ENCODE results near the gene EVPL. TPM values are rescaled to one million over a fixed set of nuclear protein-coding genes. Genes with fewer than 3 reads are reported as not detected.

Gene EVPL
- total and polyA plus RNA-seq, 5 donors: 0.02 to 0.09 (median 0.07) TPM; not detected in 1

DNA sequence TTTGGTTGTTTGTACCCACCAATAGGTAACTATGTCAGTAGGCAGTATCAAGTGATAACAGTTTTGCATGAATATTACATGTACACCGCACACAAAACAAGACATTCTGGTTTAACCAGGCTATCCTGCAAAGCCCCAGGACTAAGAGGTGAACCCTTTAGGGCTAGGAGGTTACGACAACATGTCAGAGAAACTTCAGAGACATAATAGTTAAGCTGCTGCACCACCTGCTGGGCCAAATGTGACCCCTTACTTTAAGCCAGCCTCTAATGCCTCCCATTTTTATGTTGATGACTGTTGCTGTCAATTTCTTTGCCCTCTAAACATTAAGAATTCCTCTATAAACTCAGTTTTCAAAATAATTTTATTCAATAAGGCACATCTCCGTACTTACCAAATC is 29.8 kb upstream of the EVPL start:
- DNase-seq: no peak
- WGBS: 92% methylated on average over 3 of the region's 3 CpGs
- ATAC-seq: no peak
- Histone ChIP-seq H3K9me3 (ENCODE audit: control insufficient read depth, low read length) (no peaks in the 10 kb centered on the region), H3K4me3 (ENCODE audit: low read length) (no peak overlapping the region), H3K27ac (ENCODE audit: low read length) (no peak overlapping the region), H3K27me3 (ENCODE audit: control insufficient read depth, insufficient read depth) (no peaks in the 10 kb centered on the region), H3K4me1 (ENCODE audit: control insufficient read depth, insufficient read depth, low read length) (no peaks in the 10 kb centered on the region)
- intact Hi-C loops (cut with DNase I): no loop called here

DNA sequence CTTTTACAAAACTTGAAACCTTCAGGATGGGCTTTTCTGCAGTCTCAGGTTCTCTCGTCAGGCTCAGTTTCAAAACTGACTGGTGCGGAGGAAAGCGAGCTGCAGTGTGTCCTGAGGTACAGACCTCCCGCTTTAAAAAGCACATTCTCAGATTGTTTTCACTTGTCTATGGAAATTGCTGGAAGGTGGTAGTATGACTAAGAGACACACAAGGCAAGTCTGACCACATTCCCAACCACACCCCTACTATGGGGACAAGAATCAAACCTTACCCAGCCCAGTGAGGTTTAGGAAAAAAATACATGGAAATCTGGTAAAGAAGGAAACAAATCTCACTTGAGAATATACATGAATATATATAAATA is 27.0 kb upstream of the EVPL start:
- H3K27ac ChIP-seq (ENCODE audit: low read length): no peak overlapping the region
- ATAC-seq: peak in 1 of 2 donors; percentile 61
- no peaks in the 10 kb centered on the region for H3K4me1 ChIP-seq (ENCODE audit: control insufficient read depth, insufficient read depth, low read length)
- WGBS: 96% methylated on average over 4 of the region's 4 CpGs
- intact Hi-C loops (cut with DNase I): no loop called here
- no peak overlapping the region for H3K4me3 ChIP-seq (ENCODE audit: low read length)
- no peaks in the 10 kb centered on the region for H3K9me3 ChIP-seq (ENCODE audit: control insufficient read depth, low read length)
- no peaks in the 10 kb centered on the region for H3K27me3 ChIP-seq (ENCODE audit: control insufficient read depth, insufficient read depth)
- no peak for DNase-seq

- peak in 1 of 2 donors; percentile 71 for ATAC-seq
- DNase-seq: no peak
- H3K27me3 ChIP-seq (ENCODE audit: control insufficient read depth, insufficient read depth): no peaks in the 10 kb centered on the region
- no peak overlapping the region for H3K27ac ChIP-seq (ENCODE audit: low read length)
- intact Hi-C loops (cut with DNase I): no loop called here
- H3K4me3 ChIP-seq (ENCODE audit: low read length): no peak overlapping the region
- H3K4me1 ChIP-seq (ENCODE audit: control insufficient read depth, insufficient read depth, low read length): no peaks in the 10 kb centered on the region
- 65% methylated on average over 17 of the region's 17 CpGs for WGBS
- no peaks in the 10 kb centered on the region for H3K9me3 ChIP-seq (ENCODE audit: control insufficient read depth, low read length)
Observed at GRCh38 chr17:76053246-76054111, 26.4 kb upstream of the EVPL start.

- Histone ChIP-seq H3K9me3 (ENCODE audit: control insufficient read depth, low read length) (no peaks in the 10 kb centered on the region), H3K4me3 (ENCODE audit: low read length) (no peak overlapping the region), H3K4me1 (ENCODE audit: control insufficient read depth, insufficient read depth, low read length) (no peaks in the 10 kb centered on the region), H3K27me3 (ENCODE audit: control insufficient read depth, insufficient read depth) (no peaks in the 10 kb centered on the region), H3K27ac (ENCODE audit: low read length) (no peak overlapping the region)
- intact Hi-C loops (cut with DNase I): no loop called here
- no peak for ATAC-seq
- DNase-seq: no peak
- 90% methylated on average over 6 of the region's 6 CpGs for WGBS
Observed at GRCh38 chr17:76051561-76051960, 24.5 kb upstream of the EVPL start.

- no peak for ATAC-seq
Observed at GRCh38 chr17:76050538-76051467, 23.7 kb upstream of the EVPL start.

DNA sequence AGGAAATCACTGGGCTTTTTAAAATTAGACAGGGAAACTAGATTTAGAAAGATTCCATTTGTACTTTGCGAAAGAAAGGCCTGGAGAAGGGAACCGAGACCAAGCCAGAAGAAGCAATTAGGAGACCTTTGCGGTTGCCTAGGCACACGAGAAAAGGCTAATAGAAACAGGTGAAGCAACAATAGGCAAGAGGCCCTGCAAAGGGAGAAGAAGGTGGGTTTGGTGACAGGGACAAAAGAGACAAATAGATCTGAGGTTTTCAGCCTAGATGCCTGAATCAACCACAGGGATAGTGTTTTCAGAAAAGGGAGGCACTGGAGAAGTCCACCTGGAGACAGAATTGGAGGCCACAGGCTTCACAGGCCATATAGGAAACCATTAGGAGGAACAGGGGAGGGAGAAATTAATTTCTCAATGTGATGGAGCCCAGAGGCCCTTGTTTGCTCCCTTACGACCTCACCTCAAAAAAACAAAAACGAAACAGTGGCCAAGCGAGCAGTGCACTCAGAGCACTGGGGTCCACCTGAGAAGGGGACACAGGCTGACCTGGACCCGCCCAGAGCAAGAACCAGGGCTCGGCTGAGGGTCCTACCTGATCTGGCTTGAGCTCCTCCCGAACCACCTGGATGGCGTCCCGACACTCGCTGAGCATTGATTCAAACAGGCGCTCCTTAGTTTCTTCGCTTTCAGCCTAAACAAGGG is 22.9 kb upstream of the EVPL start:
- Histone ChIP-seq H3K27me3 (ENCODE audit: control insufficient read depth, insufficient read depth) (no peaks in the 10 kb centered on the region), H3K4me3 (ENCODE audit: low read length) (no peak overlapping the region), H3K4me1 (ENCODE audit: control insufficient read depth, insufficient read depth, low read length) (no peaks in the 10 kb centered on the region), H3K27ac (ENCODE audit: low read length) (no peak overlapping the region), H3K9me3 (ENCODE audit: control insufficient read depth, low read length) (no peaks in the 10 kb centered on the region)
- intact Hi-C loops (cut with DNase I): no loop called here
- DNase-seq (no peak), ATAC-seq (no peak)
- WGBS: 91% methylated on average over 15 of the region's 15 CpGs

More at GRCh38 chr17:76050538-76051467, 23.7 kb upstream of the EVPL start:
- WGBS: 95% methylated on average over 11 of the region's 11 CpGs
- Histone ChIP-seq H3K4me3 (ENCODE audit: low read length) (no peak overlapping the region), H3K27ac (ENCODE audit: low read length) (no peak overlapping the region), H3K9me3 (ENCODE audit: control insufficient read depth, low read length) (no peaks in the 10 kb centered on the region), H3K4me1 (ENCODE audit: control insufficient read depth, insufficient read depth, low read length) (no peaks in the 10 kb centered on the region), H3K27me3 (ENCODE audit: control insufficient read depth, insufficient read depth) (no peaks in the 10 kb centered on the region)
- no peak for DNase-seq
- intact Hi-C loops (cut with DNase I): no loop called here

DNA sequence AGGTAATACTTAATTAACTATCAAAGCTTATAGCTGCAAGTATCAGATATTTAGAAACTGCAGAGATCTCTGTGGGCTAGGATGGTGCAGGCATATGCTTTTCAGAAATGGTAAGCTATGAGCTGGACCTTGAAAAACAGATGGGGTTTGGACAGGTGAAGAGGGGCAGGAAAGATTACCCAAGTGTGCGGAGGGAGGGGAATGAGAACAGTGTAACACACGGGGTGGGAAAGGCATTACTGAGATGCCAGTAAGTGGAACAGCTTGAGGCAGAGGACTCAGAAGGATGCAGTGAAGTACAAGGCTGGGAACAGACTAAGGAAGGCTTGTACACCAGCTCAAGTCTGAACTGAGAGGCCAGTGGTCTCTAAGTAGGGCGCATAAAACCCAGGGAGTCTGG is 22.1 kb upstream of the EVPL start:
- H3K4me1 ChIP-seq (ENCODE audit: control insufficient read depth, insufficient read depth, low read length): no peaks in the 10 kb centered on the region
- H3K27ac ChIP-seq (ENCODE audit: low read length): no peak overlapping the region
- no peaks in the 10 kb centered on the region for H3K27me3 ChIP-seq (ENCODE audit: control insufficient read depth, insufficient read depth)
- no peaks in the 10 kb centered on the region for H3K9me3 ChIP-seq (ENCODE audit: control insufficient read depth, low read length)
- intact Hi-C loops (cut with DNase I): no loop called here
- ATAC-seq: no peak
- no peak for DNase-seq
- WGBS: 90% methylated on average over 3 of the region's 3 CpGs
- no peak overlapping the region for H3K4me3 ChIP-seq (ENCODE audit: low read length)

- DNase-seq (no peak), ATAC-seq (no peak)
- H3K4me1 ChIP-seq (ENCODE audit: control insufficient read depth, insufficient read depth, low read length): no peaks in the 10 kb centered on the region
- no peak overlapping the region for H3K27ac ChIP-seq (ENCODE audit: low read length)
- H3K27me3 ChIP-seq (ENCODE audit: control insufficient read depth, insufficient read depth): no peaks in the 10 kb centered on the region
- H3K9me3 ChIP-seq (ENCODE audit: control insufficient read depth, low read length): no peaks in the 10 kb centered on the region
- 80% methylated on average over 9 of the region's 9 CpGs for WGBS
- H3K4me3 ChIP-seq (ENCODE audit: low read length): no peak overlapping the region
- intact Hi-C loops (cut with DNase I): no loop called here
Observed at GRCh38 chr17:76048711-76049110, 21.6 kb upstream of the EVPL start.

GRCh38 chr17:76048025-76048605 is 21.0 kb upstream of the EVPL start:
- intact Hi-C loops (cut with DNase I): no loop called here
- WGBS: 81% methylated on average over 9 of the region's 9 CpGs
- no peak for DNase-seq

DNA sequence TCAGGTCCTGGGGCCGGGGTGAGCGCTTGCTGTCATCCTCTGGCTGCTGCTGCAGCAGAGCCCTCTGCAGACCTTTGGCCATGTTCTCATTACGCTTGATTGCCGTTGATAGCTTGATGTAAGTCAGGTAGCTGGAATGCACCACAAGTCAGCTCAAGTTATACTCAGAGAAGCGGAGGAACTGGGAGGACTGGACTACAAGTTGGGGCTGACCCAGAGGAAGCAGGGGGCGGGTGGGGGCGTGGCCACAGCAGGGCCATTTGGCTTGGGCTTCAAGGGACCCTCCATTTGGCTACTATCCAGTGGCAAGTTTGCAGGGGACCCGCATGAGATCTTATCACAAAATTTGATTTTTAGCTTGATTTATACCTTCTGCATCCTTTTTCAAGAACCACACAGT is 19.0 kb upstream of the EVPL start:
- H3K4me1 ChIP-seq (ENCODE audit: control insufficient read depth, insufficient read depth, low read length): no peaks in the 10 kb centered on the region
- DNase-seq (no peak), ATAC-seq (no peak)
- H3K27me3 ChIP-seq (ENCODE audit: control insufficient read depth, insufficient read depth): no peaks in the 10 kb centered on the region
- intact Hi-C loops (cut with DNase I): no loop called here
- H3K9me3 ChIP-seq (ENCODE audit: control insufficient read depth, low read length): no peaks in the 10 kb centered on the region
- 89% methylated on average over 8 of the region's 8 CpGs for WGBS
- no peak overlapping the region for H3K27ac ChIP-seq (ENCODE audit: low read length)
- H3K4me3 ChIP-seq (ENCODE audit: low read length): no peak overlapping the region

More at GRCh38 chr17:76048025-76048605, 21.0 kb upstream of the EVPL start:
- H3K27ac ChIP-seq (ENCODE audit: low read length): no peak overlapping the region
- no peaks in the 10 kb centered on the region for H3K9me3 ChIP-seq (ENCODE audit: control insufficient read depth, low read length)
- no peaks in the 10 kb centered on the region for H3K27me3 ChIP-seq (ENCODE audit: control insufficient read depth, insufficient read depth)
- no peak overlapping the region for H3K4me3 ChIP-seq (ENCODE audit: low read length)
- H3K4me1 ChIP-seq (ENCODE audit: control insufficient read depth, insufficient read depth, low read length): no peaks in the 10 kb centered on the region
- ATAC-seq: no peak
